ENCODE results near the gene ANKRD52. TPM values are rescaled to one million over a fixed set of nuclear protein-coding genes. Genes with fewer than 3 reads are reported as not detected.
"Not testable (repeated sequence)": the region's sequence is repeated elsewhere in the genome, so short reads cannot be mapped to it uniquely, and the experiment has no call there.

ANKRD52 gene
- total RNA-seq, 1 donor, result 8.4 TPM

GRCh38 chr12:56220611-56221231, 37.5 kb downstream of the ANKRD52 start:
- Histone ChIP-seq H3K9me3 (ENCODE audit: low read depth, low read length) (no peaks in the 10 kb centered on the region), H3K27me3 (ENCODE audit: insufficient read depth, low read length) (no peaks in the 10 kb centered on the region), H3K4me3 (ENCODE audit: low read length) (peak overlapping the region; percentile 98), H3K4me1 (ENCODE audit: insufficient read depth, low read length) (peaks cover 55% of the 10 kb centered on the region)

- Histone ChIP-seq H3K27me3 (ENCODE audit: insufficient read depth, low read length) (no peaks in the 10 kb centered on the region), H3K4me1 (ENCODE audit: insufficient read depth, low read length) (peaks cover 48% of the 10 kb centered on the region), H3K4me3 (ENCODE audit: low read length) (no peak overlapping the region), H3K9me3 (ENCODE audit: low read depth, low read length) (no peaks in the 10 kb centered on the region)
Measured at GRCh38 chr12:56219840-56220239, 38.3 kb downstream of the ANKRD52 start.

GRCh38 chr12:56216461-56216860, 41.7 kb downstream of the ANKRD52 start:
- Histone ChIP-seq H3K27me3 (ENCODE audit: insufficient read depth, low read length) (no peaks in the 10 kb centered on the region), H3K9me3 (ENCODE audit: low read depth, low read length) (no peaks in the 10 kb centered on the region), H3K4me1 (ENCODE audit: insufficient read depth, low read length) (peaks cover 21% of the 10 kb centered on the region), H3K4me3 (ENCODE audit: low read length) (no peak overlapping the region)

GRCh38 chr12:56213878-56214277, 44.3 kb downstream of the ANKRD52 start:
- no peak overlapping the region for H3K4me3 ChIP-seq (ENCODE audit: low read length)
- H3K9me3 ChIP-seq (ENCODE audit: low read depth, low read length), result no peaks in the 10 kb centered on the region
- no peaks in the 10 kb centered on the region for H3K27me3 ChIP-seq (ENCODE audit: insufficient read depth, low read length)
- H3K4me1 ChIP-seq (ENCODE audit: insufficient read depth, low read length), result no peaks in the 10 kb centered on the region

GRCh38 chr12:56212361-56212760, 45.8 kb downstream of the ANKRD52 start:
- Histone ChIP-seq H3K27me3 (ENCODE audit: insufficient read depth, low read length) (no peaks in the 10 kb centered on the region), H3K4me1 (ENCODE audit: insufficient read depth, low read length) (no peaks in the 10 kb centered on the region), H3K9me3 (ENCODE audit: low read depth, low read length) (no peaks in the 10 kb centered on the region), H3K4me3 (ENCODE audit: low read length) (no peak overlapping the region)

- Histone ChIP-seq H3K4me1 (ENCODE audit: insufficient read depth, low read length) (no peaks in the 10 kb centered on the region), H3K27me3 (ENCODE audit: insufficient read depth, low read length) (no peaks in the 10 kb centered on the region), H3K4me3 (ENCODE audit: low read length) (no peak overlapping the region), H3K9me3 (ENCODE audit: low read depth, low read length) (no peaks in the 10 kb centered on the region)
Measured at GRCh38 chr12:56208006-56208405, 50.2 kb downstream of the ANKRD52 start.

GRCh38 chr12:56206452-56207166, 51.6 kb downstream of the ANKRD52 start:
- no peaks in the 10 kb centered on the region for H3K4me1 ChIP-seq (ENCODE audit: insufficient read depth, low read length)
- no peak overlapping the region for H3K4me3 ChIP-seq (ENCODE audit: low read length)
- H3K27me3 ChIP-seq (ENCODE audit: insufficient read depth, low read length), result no peaks in the 10 kb centered on the region
- no peaks in the 10 kb centered on the region for H3K9me3 ChIP-seq (ENCODE audit: low read depth, low read length)

GRCh38 chr12:56205445-56205844, 52.7 kb downstream of the ANKRD52 start:
- H3K4me3 ChIP-seq (ENCODE audit: low read length), result no peak overlapping the region
- no peaks in the 10 kb centered on the region for H3K27me3 ChIP-seq (ENCODE audit: insufficient read depth, low read length)
- H3K9me3 ChIP-seq (ENCODE audit: low read depth, low read length), result no peaks in the 10 kb centered on the region
- H3K4me1 ChIP-seq (ENCODE audit: insufficient read depth, low read length), result no peaks in the 10 kb centered on the region

- no peaks in the 10 kb centered on the region for H3K27me3 ChIP-seq (ENCODE audit: insufficient read depth, low read length)
- no peak overlapping the region for H3K4me3 ChIP-seq (ENCODE audit: low read length)
- no peaks in the 10 kb centered on the region for H3K4me1 ChIP-seq (ENCODE audit: insufficient read depth, low read length)
- no peaks in the 10 kb centered on the region for H3K9me3 ChIP-seq (ENCODE audit: low read depth, low read length)
Measured at GRCh38 chr12:56204275-56204674, 53.9 kb downstream of the ANKRD52 start.

- H3K27me3 ChIP-seq (ENCODE audit: insufficient read depth, low read length), result no peaks in the 10 kb centered on the region
- no peaks in the 10 kb centered on the region for H3K4me1 ChIP-seq (ENCODE audit: insufficient read depth, low read length)
- no peak overlapping the region for H3K4me3 ChIP-seq (ENCODE audit: low read length)
- no peaks in the 10 kb centered on the region for H3K9me3 ChIP-seq (ENCODE audit: low read depth, low read length)
Measured at GRCh38 chr12:56202838-56203237, 55.3 kb downstream of the ANKRD52 start.

- no peaks in the 10 kb centered on the region for H3K4me1 ChIP-seq (ENCODE audit: insufficient read depth, low read length)
- no peaks in the 10 kb centered on the region for H3K9me3 ChIP-seq (ENCODE audit: low read depth, low read length)
- H3K4me3 ChIP-seq (ENCODE audit: low read length), result no peak overlapping the region
- no peaks in the 10 kb centered on the region for H3K27me3 ChIP-seq (ENCODE audit: insufficient read depth, low read length)
Measured at GRCh38 chr12:56202366-56202765, 55.8 kb downstream of the ANKRD52 start.

- no peaks in the 10 kb centered on the region for H3K27me3 ChIP-seq (ENCODE audit: insufficient read depth, low read length)
- no peaks in the 10 kb centered on the region for H3K4me1 ChIP-seq (ENCODE audit: insufficient read depth, low read length)
- H3K9me3 ChIP-seq (ENCODE audit: low read depth, low read length), result no peaks in the 10 kb centered on the region
- H3K4me3 ChIP-seq (ENCODE audit: low read length), result no peak overlapping the region
Measured at GRCh38 chr12:56198836-56199235, 59.3 kb downstream of the ANKRD52 start.

GRCh38 chr12:56197921-56198635, 60.1 kb downstream of the ANKRD52 start:
- Histone ChIP-seq H3K9me3 (ENCODE audit: low read depth, low read length) (no peaks in the 10 kb centered on the region), H3K4me3 (ENCODE audit: low read length) (no peak overlapping the region), H3K27me3 (ENCODE audit: insufficient read depth, low read length) (no peaks in the 10 kb centered on the region), H3K4me1 (ENCODE audit: insufficient read depth, low read length) (no peaks in the 10 kb centered on the region)

- not testable (repeated sequence) for H3K4me1 ChIP-seq (ENCODE audit: insufficient read depth, low read length); H3K27me3 ChIP-seq (ENCODE audit: insufficient read depth, low read length); H3K4me3 ChIP-seq (ENCODE audit: low read length); H3K9me3 ChIP-seq (ENCODE audit: low read depth, low read length)
Measured at GRCh38 chr12:56196818-56197550, 61.2 kb downstream of the ANKRD52 start.

- H3K4me3 ChIP-seq (ENCODE audit: low read length), result no peak overlapping the region
- no peaks in the 10 kb centered on the region for H3K27me3 ChIP-seq (ENCODE audit: insufficient read depth, low read length)
- H3K9me3 ChIP-seq (ENCODE audit: low read depth, low read length), result no peaks in the 10 kb centered on the region
- peaks cover 20% of the 10 kb centered on the region for H3K4me1 ChIP-seq (ENCODE audit: insufficient read depth, low read length)
Measured at GRCh38 chr12:56193025-56193578, 65.1 kb downstream of the ANKRD52 start.

Measured in mononuclear cell (primary cell).